Transverse colon (tissue), 4 donors: ENCODE data around the gene CLTRN. TPM values are rescaled to one million over a fixed set of nuclear protein-coding genes. Genes with fewer than 3 reads are reported as not detected.

Source experiments
- DNase-seq: peaks from one replicate; pipeline ENCODE4 v3.0.0-alpha.2; 2019
- H3K27ac ChIP-seq, 4 donors: fragments of 200-600 bp; sonication (generic); 2 replicates each; pipeline ENCODE4 v1.5.1; 2016 to 2018; ENCODE audit warnings: inconsistent platforms in 4 of 4
- H3K27me3 ChIP-seq: fragments of 200-600 bp; sonication (generic); 2 replicates; pipeline ENCODE4 v1.5.1; 2017; ENCODE audit warnings: inconsistent platforms
- H3K36me3 ChIP-seq, 4 donors: fragments of 200-600 bp; sonication (generic); 2 replicates each; pipeline ENCODE4 v1.5.1; 2017 to 2019; ENCODE audit warnings: inconsistent platforms in 4 of 4
- H3K4me1 ChIP-seq, 4 donors: fragments of 200-600 bp; sonication (generic); 2 replicates each; pipeline ENCODE4 v1.5.1; 2017 to 2020; ENCODE audit warnings: inconsistent platforms in 4 of 4
- H3K4me3 ChIP-seq, 4 donors: fragments of 200-600 bp; sonication (generic); 1 replicate in 1 of 4; 2 replicates in 3 of 4; pipeline versions ENCODE4 v1.5.1 to v1.6.1; 2017 to 2019; ENCODE audit warnings: inconsistent platforms in 4 of 4
- H3K9me3 ChIP-seq, 2 donors: fragments of 200-600 bp; sonication (generic); 2 replicates each; pipeline ENCODE4 v1.5.1; 2017 to 2019; ENCODE audit warnings: inconsistent platforms in 2 of 2
- CTCF ChIP-seq, 5 experiments: fragments of 200-600 bp in 3 of 5; fragments of 450-650 bp in 2 of 5; sonication (generic) in 3 of 5; IDR thresholded peaks; 1 replicate in 2 of 5; 2 replicates in 3 of 5; pipeline ENCODE4 v1.5.1; 2016 to 2017; ENCODE audit warnings: antibody characterized with exemption in 5 of 5, inconsistent platforms in 3 of 5, mild to moderate bottlenecking in 2 of 5, moderate library complexity in 1 of 5
- EP300 ChIP-seq: sonication (generic); formaldehyde crosslinking; IDR thresholded peaks from one replicate; pipeline ENCODE4 v1.6.1; 2017; ENCODE audit warnings: antibody characterized with exemption, low read depth
- POLR2A ChIP-seq: fragments of 450-650 bp; IDR thresholded peaks from one replicate; pipeline ENCODE4 v1.6.1; 2016; ENCODE audit warnings: antibody characterized with exemption, mild to moderate bottlenecking, moderate library complexity
- POLR2AphosphoS5 ChIP-seq, 3 donors: sonication (generic); formaldehyde crosslinking; IDR thresholded peaks; one replicate each; pipeline ENCODE4 v1.6.1; 2016; ENCODE audit warnings: antibody characterized with exemption in 3 of 3
- WGBS, 2 donors: methylation state at CpG; one replicate each; pipeline ENCODE4 v1.1.5; 2018; ENCODE audit warnings: low coverage in 1 of 2; 5-methylcytosine and 5-hydroxymethylcytosine counted together
- in situ Hi-C, 4 donors: fragments of 200-750 bp; cut with MboI; loops; one replicate each; pipeline versions ENCODE4 v1.15.0 to v1.15.1; 2017; ENCODE audit warnings: low sequenced_read_pairs in 3 of 4, low pct_ligation_motif_present in 1 of 4, low pct_unique_long_range_greater_than_20kb in 1 of 4
- intact Hi-C: fragments of 100-400 bp; cut with DNase I; formaldehyde crosslinking; loops from one replicate; pipeline ENCODE4 v1.15.1; 2023; ENCODE audit warnings: low total_unique reads
- total RNA-seq, 4 donors: library from RNA; depleted of rRNA; stranded (reverse); fragments of >200 nt; gene quantifications; one replicate each; pipeline ENCODE4 v1.1.0, GENCODE V29; 2016

Gene CLTRN
- total RNA-seq, 4 donors from 2014 or later, result 0.48 TPM; not detected in 3

GRCh38 chrX:15617111-15617510, 47.5 kb downstream of the CLTRN start:
- intact Hi-C loops, result no loop called here
- H3K36me3 ChIP-seq, result no peaks in the 10 kb centered on the region
- TF ChIP-seq EP300 (no peak), POLR2A (no peak), POLR2AphosphoS5 (IDR thresholded peaks at IDR 0.05) (no peak), CTCF (IDR thresholded peaks at IDR 0.05) (no peak)
- no peaks in the 10 kb centered on the region for H3K9me3 ChIP-seq
- H3K4me1 ChIP-seq, result no peaks in the 10 kb centered on the region
- 88% methylated on average over 6 of the region's 6 CpGs; no CpG with 5 or more reads in 1 of the 2 donors for WGBS, 2 donors
- no peak overlapping the region for H3K27ac ChIP-seq
- no peak for DNase-seq
- H3K4me3 ChIP-seq, result no peak overlapping the region
- in situ Hi-C loops, result no loop called here
- no peaks in the 10 kb centered on the region for H3K27me3 ChIP-seq

GRCh38 chrX:15616531-15616930, 48.1 kb downstream of the CLTRN start:
- intact Hi-C loops (no loop called here), in situ Hi-C loops (no loop called here)

GRCh38 chrX:15607067-15607466, 57.5 kb downstream of the CLTRN start:
- intact Hi-C loops, result no loop called here
- in situ Hi-C loops, result no loop called here
- no peak for DNase-seq
- no peaks in the 10 kb centered on the region for H3K9me3 ChIP-seq
- no peaks in the 10 kb centered on the region for H3K36me3 ChIP-seq
- H3K27ac ChIP-seq, result no peak overlapping the region
- no peaks in the 10 kb centered on the region for H3K27me3 ChIP-seq
- no peaks in the 10 kb centered on the region for H3K4me1 ChIP-seq
- TF ChIP-seq CTCF (IDR thresholded peaks at IDR 0.05), result no peak
- no peak for TF ChIP-seq EP300
- TF ChIP-seq POLR2A, result no peak
- TF ChIP-seq POLR2AphosphoS5 (IDR thresholded peaks at IDR 0.05), result no peak
- no peak overlapping the region for H3K4me3 ChIP-seq
- WGBS, 2 donors, result 50 to 60% methylated on average over 1 to 5 of the region's 5 CpGs

More at GRCh38 chrX:15616531-15616930, 48.1 kb downstream of the CLTRN start:
- DNase-seq, result no peak
- no peak for TF ChIP-seq POLR2AphosphoS5 (IDR thresholded peaks at IDR 0.05)
- TF ChIP-seq EP300, result no peak
- no peak for TF ChIP-seq CTCF (IDR thresholded peaks at IDR 0.05)
- no peak for TF ChIP-seq POLR2A
- Histone ChIP-seq H3K4me3 (no peak overlapping the region), H3K36me3 (no peaks in the 10 kb centered on the region), H3K4me1 (no peaks in the 10 kb centered on the region), H3K27ac (no peak overlapping the region), H3K9me3 (no peaks in the 10 kb centered on the region), H3K27me3 (no peaks in the 10 kb centered on the region)
- WGBS, 2 donors, result 67 to 83% methylated on average over 1 to 3 of the region's 3 CpGs

GRCh38 chrX:15606136-15606535, 58.5 kb downstream of the CLTRN start:
- in situ Hi-C loops, result no loop called here
- WGBS, 2 donors, result 13% methylated on average over 1 of the region's 1 CpG; no CpG with 5 or more reads in 1 of the 2 donors

More at GRCh38 chrX:15606136-15606535, 58.5 kb downstream of the CLTRN start:
- DNase-seq, result no peak
- Histone ChIP-seq H3K36me3 (no peaks in the 10 kb centered on the region), H3K4me1 (no peaks in the 10 kb centered on the region), H3K27me3 (no peaks in the 10 kb centered on the region), H3K9me3 (no peaks in the 10 kb centered on the region), H3K4me3 (no peak overlapping the region), H3K27ac (no peak overlapping the region)
- TF ChIP-seq POLR2A (no peak), POLR2AphosphoS5 (IDR thresholded peaks at IDR 0.05) (no peak), EP300 (no peak), CTCF (IDR thresholded peaks at IDR 0.05) (no peak)
- intact Hi-C loops, result no loop called here
